ENCODE data around the gene TYW5. TPM values are rescaled to one million over a fixed set of nuclear protein-coding genes. Genes with fewer than 3 reads are reported as not detected.

TYW5 gene
- polyA plus RNA-seq, 1 of the 3 experiments (the other 2 are of a cell fraction): 3.6 TPM

DNA sequence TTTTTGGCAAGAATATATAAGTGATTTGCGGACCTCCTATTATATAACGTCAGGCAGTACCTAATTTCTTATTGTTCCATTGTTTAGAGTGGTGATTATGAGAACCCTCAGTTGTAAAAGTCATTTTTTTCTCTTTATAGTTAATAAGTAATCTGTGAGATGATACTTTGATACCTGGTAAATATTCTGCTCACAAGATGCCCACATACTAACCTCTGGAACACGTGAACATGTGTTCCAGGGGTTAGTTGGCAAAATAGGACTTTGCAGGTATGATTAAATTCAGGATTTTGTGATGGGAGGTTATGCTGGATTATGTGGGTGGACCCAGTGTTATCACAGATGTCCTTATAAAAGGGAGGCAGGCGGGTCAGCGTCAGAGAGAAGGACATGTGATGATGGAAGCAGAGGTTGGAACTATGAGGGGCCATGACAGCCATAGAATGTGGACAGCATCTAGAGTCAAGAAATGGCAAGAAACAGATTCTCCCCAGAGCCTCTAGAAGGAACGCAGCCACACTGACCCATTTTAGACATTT is 16.9 kb upstream of the TYW5 start (continued):
- TF ChIP-seq, protein P1, sequence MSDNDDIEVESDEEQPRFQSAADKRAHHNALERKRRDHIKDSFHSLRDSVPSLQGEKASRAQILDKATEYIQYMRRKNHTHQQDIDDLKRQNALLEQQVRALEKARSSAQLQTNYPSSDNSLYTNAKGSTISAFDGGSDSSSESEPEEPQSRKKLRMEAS (IDR thresholded peaks at IDR 0.05; ENCODE audit: low read depth): no peak

DNA sequence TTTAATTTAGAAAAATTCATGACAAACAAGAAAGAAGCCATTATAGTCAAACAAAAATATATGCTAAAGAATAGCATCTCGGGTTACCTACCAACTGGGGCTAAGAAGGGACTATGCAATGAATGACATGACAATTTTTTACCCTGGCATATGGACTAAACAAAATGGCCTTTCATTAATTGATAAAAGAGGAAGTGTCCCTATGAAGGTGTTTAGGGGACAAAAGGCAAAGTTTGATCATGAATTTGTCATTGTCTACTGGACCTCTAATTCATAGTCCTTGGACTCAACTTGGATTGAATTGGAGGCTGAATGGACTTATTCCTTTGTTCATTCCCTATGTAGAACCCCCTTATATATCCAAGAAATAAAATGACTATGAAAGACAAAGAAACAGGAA is 12.8 kb upstream of the TYW5 start:
- no peak overlapping the region for H3K27ac ChIP-seq (ENCODE audit: low read depth in 2 of 2, low read length in 1 of 2)
- DNase-seq: no peak
- H4K20me1 ChIP-seq (ENCODE audit: insufficient read depth): no peaks in the 10 kb centered on the region
- no peaks in the 10 kb centered on the region for H3K27me3 ChIP-seq (ENCODE audit: insufficient read depth)
- TF ChIP-seq USF1 (IDR thresholded peaks at IDR 0.05; ENCODE audit: borderline replicate concordance, low read depth) (no peak), FOSL2 (IDR thresholded peaks at IDR 0.05; ENCODE audit: borderline replicate concordance, low read depth) (no peak)
- TF ChIP-seq, protein P2, sequence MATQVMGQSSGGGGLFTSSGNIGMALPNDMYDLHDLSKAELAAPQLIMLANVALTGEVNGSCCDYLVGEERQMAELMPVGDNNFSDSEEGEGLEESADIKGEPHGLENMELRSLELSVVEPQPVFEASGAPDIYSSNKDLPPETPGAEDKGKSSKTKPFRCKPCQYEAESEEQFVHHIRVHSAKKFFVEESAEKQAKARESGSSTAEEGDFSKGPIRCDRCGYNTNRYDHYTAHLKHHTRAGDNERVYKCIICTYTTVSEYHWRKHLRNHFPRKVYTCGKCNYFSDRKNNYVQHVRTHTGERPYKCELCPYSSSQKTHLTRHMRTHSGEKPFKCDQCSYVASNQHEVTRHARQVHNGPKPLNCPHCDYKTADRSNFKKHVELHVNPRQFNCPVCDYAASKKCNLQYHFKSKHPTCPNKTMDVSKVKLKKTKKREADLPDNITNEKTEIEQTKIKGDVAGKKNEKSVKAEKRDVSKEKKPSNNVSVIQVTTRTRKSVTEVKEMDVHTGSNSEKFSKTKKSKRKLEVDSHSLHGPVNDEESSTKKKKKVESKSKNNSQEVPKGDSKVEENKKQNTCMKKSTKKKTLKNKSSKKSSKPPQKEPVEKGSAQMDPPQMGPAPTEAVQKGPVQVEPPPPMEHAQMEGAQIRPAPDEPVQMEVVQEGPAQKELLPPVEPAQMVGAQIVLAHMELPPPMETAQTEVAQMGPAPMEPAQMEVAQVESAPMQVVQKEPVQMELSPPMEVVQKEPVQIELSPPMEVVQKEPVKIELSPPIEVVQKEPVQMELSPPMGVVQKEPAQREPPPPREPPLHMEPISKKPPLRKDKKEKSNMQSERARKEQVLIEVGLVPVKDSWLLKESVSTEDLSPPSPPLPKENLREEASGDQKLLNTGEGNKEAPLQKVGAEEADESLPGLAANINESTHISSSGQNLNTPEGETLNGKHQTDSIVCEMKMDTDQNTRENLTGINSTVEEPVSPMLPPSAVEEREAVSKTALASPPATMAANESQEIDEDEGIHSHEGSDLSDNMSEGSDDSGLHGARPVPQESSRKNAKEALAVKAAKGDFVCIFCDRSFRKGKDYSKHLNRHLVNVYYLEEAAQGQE (IDR thresholded peaks at IDR 0.05; ENCODE audit: low read depth, low read length): no peak
- H3K9me2 ChIP-seq: no peaks in the 10 kb centered on the region
- CTCF ChIA-PET: interaction anchor here (1.9 kb wide), 1 partner anchor 11 kb away, joined by 8 read pairs; no protein-coding TSS in a partner anchor
- POLR2A ChIA-PET: no interaction called here
- peaks cover 45 to 54% of the 10 kb centered on the region in 2 experiments for H3K36me3 ChIP-seq (replicated peaks in 1 of 2; ENCODE audit: control insufficient read depth in 1 of 2, insufficient read depth in 2 of 2, low read length in 1 of 2)
- H3K4me2 ChIP-seq: no peak overlapping the region
- H2AFZ ChIP-seq (ENCODE audit: low read depth): no peak overlapping the region
- H3F3A ChIP-seq (replicated peaks; ENCODE audit: insufficient read depth): peaks cover 6% of the 10 kb centered on the region
- no peaks in the 10 kb centered on the region for H3K79me2 ChIP-seq (ENCODE audit: insufficient read depth)
- H3K9me3 ChIP-seq: no peaks in the 10 kb centered on the region
- H3K4me1 ChIP-seq (ENCODE audit: control insufficient read depth in 1 of 2, insufficient read depth in 2 of 2, low read depth in 1 of 2, low read length in 1 of 2): no peaks in the 10 kb centered on the region
- 97% methylated on average over 1 of the region's 1 CpG for WGBS (ENCODE audit: low lambda C conversion rate)
- no peak overlapping the region for H3K4me3 ChIP-seq (ENCODE audit: low read depth in 2 of 2, low read length in 1 of 2)
- no peak overlapping the region for H3K9ac ChIP-seq

- no peak overlapping the region for H2AFZ ChIP-seq (ENCODE audit: low read depth)
These were observed 11.7 kb upstream of the TYW5 start for GRCh38 chr2:199966976-199967375.

More at GRCh38 chr2:199966976-199967375, 11.7 kb upstream of the TYW5 start:
- Histone ChIP-seq H3F3A (replicated peaks; ENCODE audit: insufficient read depth) (peaks cover 11% of the 10 kb centered on the region), H3K4me2 (no peak overlapping the region), H3K27ac (ENCODE audit: low read depth in 2 of 2, low read length in 1 of 2) (no peak overlapping the region), H3K79me2 (ENCODE audit: insufficient read depth) (no peaks in the 10 kb centered on the region), H3K9ac (no peak overlapping the region), H3K4me1 (ENCODE audit: control insufficient read depth in 1 of 2, insufficient read depth in 2 of 2, low read depth in 1 of 2, low read length in 1 of 2) (no peaks in the 10 kb centered on the region), H3K9me2 (no peaks in the 10 kb centered on the region), H4K20me1 (ENCODE audit: insufficient read depth) (no peaks in the 10 kb centered on the region), H3K9me3 (no peaks in the 10 kb centered on the region), H3K36me3 (replicated peaks in 1 of 2; ENCODE audit: control insufficient read depth in 1 of 2, insufficient read depth in 2 of 2, low read length in 1 of 2) (peaks cover 55 to 64% of the 10 kb centered on the region in 2 experiments), H3K27me3 (ENCODE audit: insufficient read depth) (no peaks in the 10 kb centered on the region), H3K4me3 (ENCODE audit: low read depth in 2 of 2, low read length in 1 of 2) (no peak overlapping the region)
- ChIA-PET CTCF (interaction anchor here (0.8 to 1.9 kb wide), 2 partner anchors 9 to 13 kb away, joined by 4 to 8 read pairs; no protein-coding TSS in a partner anchor), POLR2A (no interaction called here)
- TF ChIP-seq EZH2phosphoT487 (IDR thresholded peaks at IDR 0.05; ENCODE audit: borderline replicate concordance, low read depth): no peak
- TF ChIP-seq USF1 (IDR thresholded peaks at IDR 0.05; ENCODE audit: borderline replicate concordance, low read depth): no peak
- no peak for TF ChIP-seq TEAD4 (IDR thresholded peaks at IDR 0.05; ENCODE audit: borderline replicate concordance, insufficient read depth)
- TF ChIP-seq, protein P1 (IDR thresholded peaks at IDR 0.05; ENCODE audit: low read depth): no peak
- no peak for TF ChIP-seq ELF1 (IDR thresholded peaks at IDR 0.05)
- TF ChIP-seq, protein P3, sequence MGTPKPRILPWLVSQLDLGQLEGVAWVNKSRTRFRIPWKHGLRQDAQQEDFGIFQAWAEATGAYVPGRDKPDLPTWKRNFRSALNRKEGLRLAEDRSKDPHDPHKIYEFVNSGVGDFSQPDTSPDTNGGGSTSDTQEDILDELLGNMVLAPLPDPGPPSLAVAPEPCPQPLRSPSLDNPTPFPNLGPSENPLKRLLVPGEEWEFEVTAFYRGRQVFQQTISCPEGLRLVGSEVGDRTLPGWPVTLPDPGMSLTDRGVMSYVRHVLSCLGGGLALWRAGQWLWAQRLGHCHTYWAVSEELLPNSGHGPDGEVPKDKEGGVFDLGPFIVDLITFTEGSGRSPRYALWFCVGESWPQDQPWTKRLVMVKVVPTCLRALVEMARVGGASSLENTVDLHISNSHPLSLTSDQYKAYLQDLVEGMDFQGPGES (IDR thresholded peaks at IDR 0.05; ENCODE audit: low read depth, low read length): no peak
- 100% methylated on average over 1 of the region's 1 CpG for WGBS (ENCODE audit: low lambda C conversion rate)
- no peak for DNase-seq
